Natural killer cell (primary cell): ENCODE measurements around the gene CRACR2A. TPM values are rescaled to one million over a fixed set of nuclear protein-coding genes. Genes with fewer than 3 reads are reported as not detected.

Experiments used
- ATAC-seq, 3 donors: fragments of 150-1000 bp in 2 of 3; fragments of 200-7000 bp in 1 of 3; cut with Tn5 transposase; 1 replicate in 1 of 3; 2 replicates in 2 of 3; pipeline ENCODE4 v1.10.0; 2021; ENCODE audit warnings: mild to moderate bottlenecking in 2 of 3, moderate library complexity in 2 of 3
- DNase-seq, 2 donors: peaks; one replicate each; pipeline versions ENCODE4 v3.0.0 to v3.0.0-alpha.2; 2013 to 2021; ENCODE audit warnings: mixed read lengths in 1 of 2
- H3K27ac ChIP-seq: one replicate; pipeline ENCODE4 v1.5.1; 2013; ENCODE audit warnings: mild to moderate bottlenecking, low read length
- H3K27me3 ChIP-seq: one replicate; pipeline ENCODE4 v1.6.1; 2013; ENCODE audit warnings: low read length; ENCODE audit not compliant: control insufficient read depth, insufficient read depth
- H3K36me3 ChIP-seq: one replicate; pipeline ENCODE4 v1.6.1; 2013; ENCODE audit warnings: low read length; ENCODE audit not compliant: control insufficient read depth, insufficient read depth
- H3K4me1 ChIP-seq: one replicate; pipeline ENCODE4 v1.6.1; 2013; ENCODE audit warnings: low read length; ENCODE audit not compliant: control insufficient read depth, insufficient read depth
- H3K4me3 ChIP-seq: one replicate; pipeline ENCODE4 v1.5.1; 2013; ENCODE audit warnings: low read length
- H3K9me3 ChIP-seq: one replicate; pipeline ENCODE4 v1.6.1; 2013; ENCODE audit warnings: low read length; ENCODE audit not compliant: control insufficient read depth, insufficient read depth
- H3K27ac Mint-ChIP-seq, 2 donors: one replicate each; pipeline ENCODE4 v1.8.0; 2022; ENCODE audit warnings: mild to moderate bottlenecking in 2 of 2, mixed read lengths in 2 of 2, moderate library complexity in 1 of 2
- H3K27me3 Mint-ChIP-seq, 2 donors: one replicate each; pipeline ENCODE4 v1.8.0; 2022; ENCODE audit warnings: low read depth in 2 of 2, mixed read lengths in 2 of 2
- H3K36me3 Mint-ChIP-seq: one replicate; pipeline ENCODE4 v1.8.0; 2022; ENCODE audit warnings: mixed read lengths
- H3K4me1 Mint-ChIP-seq, 2 donors: one replicate each; pipeline ENCODE4 v1.8.0; 2022; ENCODE audit warnings: mixed read lengths in 2 of 2
- H3K4me3 Mint-ChIP-seq: one replicate; pipeline ENCODE4 v1.8.0; 2022; ENCODE audit warnings: mild to moderate bottlenecking, moderate library complexity, mixed read lengths
- H3K9me3 Mint-ChIP-seq, 2 donors: one replicate each; pipeline ENCODE4 v1.8.0; 2022; ENCODE audit warnings: mixed read lengths in 2 of 2
- CTCF ChIP-seq: fragments of 200-600 bp; IDR thresholded peaks from one replicate; pipeline ENCODE4 v1.8.0; 2022; ENCODE audit warnings: antibody characterized with exemption
- WGBS: methylation state at CpG from one replicate; pipeline ENCODE4 v1.1.7; 2013; ENCODE audit warnings: missing lambda C conversion rate; ENCODE audit not compliant: insufficient coverage; 5-methylcytosine and 5-hydroxymethylcytosine counted together
- intact Hi-C: fragments of 100-400 bp; cut with micrococcal nuclease; formaldehyde crosslinking; loops from one replicate; pipeline ENCODE4 v1.14.2; 2022
- total RNA-seq, 4 donors: library from RNA; stranded (reverse); fragments of 120-200 nt in 1 of 4; gene quantifications; one replicate each; pipeline versions ENCODE4 v1.2.3 to v1.2.4, GENCODE V29; 2013 to 2022

The CRACR2A gene
- total RNA-seq, 3 donors from 2014 or later (not counting 1 experiment from before 2014, with no cell fraction given): 59.8 to 94.4 (median 80.5) TPM

- peaks cover 8 to 10% of the 10 kb centered on the region in 2 donors for H3K27me3 Mint-ChIP-seq
- H3K27ac Mint-ChIP-seq: no peak overlapping the region
- peaks cover 7 to 19% of the 10 kb centered on the region in 2 donors for H3K4me1 Mint-ChIP-seq
- H3K27ac ChIP-seq: no peak overlapping the region
- H3K36me3 ChIP-seq: no peaks in the 10 kb centered on the region
- H3K9me3 ChIP-seq: no peaks in the 10 kb centered on the region
- no peak overlapping the region for H3K4me3 ChIP-seq
- H3K4me1 ChIP-seq: no peaks in the 10 kb centered on the region
- TF ChIP-seq CTCF: no peak
- no peaks in the 10 kb centered on the region for H3K9me3 Mint-ChIP-seq
- 83% methylated on average over 11 of the region's 11 CpGs for WGBS
- intact Hi-C loops: no loop called here
- H3K4me3 Mint-ChIP-seq: no peak overlapping the region
- peaks cover 7% of the 10 kb centered on the region for H3K36me3 Mint-ChIP-seq
- H3K27me3 ChIP-seq: no peaks in the 10 kb centered on the region
- ATAC-seq: no peak
- no peak for DNase-seq
Measured at GRCh38 chr12:3602488-3602887, 150.4 kb downstream of the CRACR2A start.

GRCh38 chr12:3601461-3602150 is 151.3 kb downstream of the CRACR2A start:
- Mint-ChIP-seq H3K27me3 (peaks cover 8 to 10% of the 10 kb centered on the region in 2 donors), H3K9me3 (no peaks in the 10 kb centered on the region), H3K4me1 (peaks cover 7 to 19% of the 10 kb centered on the region in 2 donors), H3K27ac (no peak overlapping the region), H3K36me3 (no peaks in the 10 kb centered on the region), H3K4me3 (no peak overlapping the region)
- H3K27me3 ChIP-seq: no peaks in the 10 kb centered on the region
- WGBS: 85% methylated on average over 23 of the region's 23 CpGs
- ATAC-seq (no peak), DNase-seq (no peak)
- no peaks in the 10 kb centered on the region for H3K9me3 ChIP-seq
- no peak overlapping the region for H3K27ac ChIP-seq
- H3K4me3 ChIP-seq: no peak overlapping the region
- no peak for TF ChIP-seq CTCF
- intact Hi-C loops: no loop called here
- no peaks in the 10 kb centered on the region for H3K4me1 ChIP-seq
- H3K36me3 ChIP-seq: no peaks in the 10 kb centered on the region

- H3K27ac ChIP-seq: no peak overlapping the region
- no peaks in the 10 kb centered on the region for H3K9me3 ChIP-seq
- H3K27me3 ChIP-seq: no peaks in the 10 kb centered on the region
- Mint-ChIP-seq H3K9me3 (no peaks in the 10 kb centered on the region), H3K27me3 (peaks cover 13 to 15% of the 10 kb centered on the region in 2 donors), H3K36me3 (no peaks in the 10 kb centered on the region), H3K4me3 (no peak overlapping the region), H3K4me1 (peaks cover 5 to 15% of the 10 kb centered on the region in 2 donors), H3K27ac (no peak overlapping the region)
- no peak overlapping the region for H3K4me3 ChIP-seq
- no peak for TF ChIP-seq CTCF
- no peak for ATAC-seq
- 90% methylated on average over 7 of the region's 7 CpGs for WGBS
- intact Hi-C loops: no loop called here
- DNase-seq: no peak
- no peaks in the 10 kb centered on the region for H3K36me3 ChIP-seq
- H3K4me1 ChIP-seq: no peaks in the 10 kb centered on the region
Measured at GRCh38 chr12:3600951-3601350, 152.0 kb downstream of the CRACR2A start.
